ACHN (cell line): ENCODE data around the gene PDLIM1.

Experiments
- DNase-seq: peaks from one replicate; pipeline ENCODE4 v3.0.0-alpha.2; 2015
- in situ Hi-C: cut with HindIII; loops from 2 replicates; pipeline ENCODE4 v1.10.0; 2017; ENCODE audit warnings: low sequenced_read_pairs, low pct_ligation_motif_present, low pct_unique_long_range_greater_than_20kb

The PDLIM1 gene

GRCh38 chr10:95290461-95291364 is at the start of gene PDLIM1:
PDLIM1 (minus strand) TSS chr10:95291003; CDS start chr10:95290915, 88 bp downstream.
- DNase-seq, result peak; percentile 76
- in situ Hi-C loops, result no loop called here

- no peak for DNase-seq
- in situ Hi-C loops, result no loop called here
Observed at GRCh38 chr10:95339863-95340262, 49.1 kb upstream of the PDLIM1 start.

- DNase-seq, result no peak
- in situ Hi-C loops, result no loop called here
Observed at GRCh38 chr10:95337423-95338160, 46.8 kb upstream of the PDLIM1 start.

GRCh38 chr10:95336702-95337101 is 45.9 kb upstream of the PDLIM1 start:
- in situ Hi-C loops, result no loop called here
- DNase-seq, result no peak

GRCh38 chr10:95335933-95336699 is 45.3 kb upstream of the PDLIM1 start:
- no peak for DNase-seq
- in situ Hi-C loops, result no loop called here

- in situ Hi-C loops, result no loop called here
- no peak for DNase-seq
Observed at GRCh38 chr10:95334805-95335144, 44.0 kb upstream of the PDLIM1 start.

GRCh38 chr10:95333997-95334804 is 43.4 kb upstream of the PDLIM1 start:
- in situ Hi-C loops, result no loop called here
- DNase-seq, result no peak

- DNase-seq, result no peak
- in situ Hi-C loops, result no loop called here
Observed at GRCh38 chr10:95332666-95333249, 42.0 kb upstream of the PDLIM1 start.

- in situ Hi-C loops, result no loop called here
- no peak for DNase-seq
Observed at GRCh38 chr10:95331596-95332130, 40.9 kb upstream of the PDLIM1 start.

- DNase-seq, result no peak
- in situ Hi-C loops, result no loop called here
Observed at GRCh38 chr10:95330966-95331453, 40.2 kb upstream of the PDLIM1 start.

- DNase-seq, result no peak
- in situ Hi-C loops, result no loop called here
Observed at GRCh38 chr10:95329296-95329695, 38.5 kb upstream of the PDLIM1 start.

- DNase-seq, result no peak
- in situ Hi-C loops, result no loop called here
Observed at GRCh38 chr10:95328013-95328412, 37.2 kb upstream of the PDLIM1 start.

GRCh38 chr10:95327367-95327766 is 36.6 kb upstream of the PDLIM1 start:
- no peak for DNase-seq
- in situ Hi-C loops, result no loop called here

GRCh38 chr10:95326396-95326795 is 35.6 kb upstream of the PDLIM1 start:
- DNase-seq, result no peak
- in situ Hi-C loops, result no loop called here

GRCh38 chr10:95325863-95326262 is 35.1 kb upstream of the PDLIM1 start:
- no peak for DNase-seq
- in situ Hi-C loops, result no loop called here

- no peak for DNase-seq
- in situ Hi-C loops, result no loop called here
Observed at GRCh38 chr10:95324436-95325268, 33.8 kb upstream of the PDLIM1 start.
